ENCODE measurements around the gene LRRTM4. TPM values are rescaled to one million over a fixed set of nuclear protein-coding genes. Genes with fewer than 3 reads are reported as not detected.
"Not testable (repeated sequence)": the region's sequence is repeated elsewhere in the genome, so short reads cannot be mapped to it uniquely, and the experiment has no call there.

Gene LRRTM4
- total and polyA plus RNA-seq, 2 experiments from 2014 or later, result 4.5 to 15.4 TPM

DNA sequence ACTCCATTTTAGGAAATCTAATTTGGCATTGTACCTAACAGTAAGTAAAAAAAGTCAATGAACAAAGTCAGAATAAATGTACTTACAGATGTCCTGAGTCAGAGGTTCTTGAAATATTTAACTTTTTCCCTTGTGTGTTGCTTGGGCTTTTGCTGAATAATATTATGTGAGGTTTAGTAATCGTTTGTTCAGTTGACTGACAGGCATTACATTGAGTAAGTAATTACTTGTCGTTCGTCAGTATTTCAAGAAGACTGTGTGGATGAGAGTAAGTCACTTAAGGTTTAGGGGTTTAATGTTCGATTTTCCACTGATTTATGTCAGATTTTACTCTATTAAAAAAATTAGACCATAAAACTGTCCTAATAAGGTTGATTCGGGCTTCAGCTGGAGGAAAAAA is 342.9 kb downstream of the LRRTM4 start:
- Histone ChIP-seq H3K4me1 (ENCODE audit: insufficient read depth) (no peaks in the 10 kb centered on the region; the same call in 1 of the 2 replicates), H3K36me3 (ENCODE audit: insufficient read depth) (0 out of 2 replicates have a peak, but pooled peaks cover 3% of the 10 kb centered on the region), H3K4me3 (no peak overlapping the region), H4K20me1 (replicated peaks; ENCODE audit: insufficient read depth) (no peaks in the 10 kb centered on the region), H3K79me2 (replicated peaks; ENCODE audit: insufficient read depth) (no peaks in the 10 kb centered on the region), H3K27me3 (ENCODE audit: insufficient read depth) (no peaks in the 10 kb centered on the region), H3K4me2 (no peak overlapping the region), H3K9me2 (ENCODE audit: insufficient read depth) (peaks cover 8% of the 10 kb centered on the region; the same call in 1 of the 2 replicates), H2AFZ (no peak overlapping the region), H3F3A (replicated peaks; ENCODE audit: low read depth) (no peaks in the 10 kb centered on the region), H3K27ac (ENCODE audit: low read depth) (no peak overlapping the region)
- H3K27me3 Mint-ChIP-seq (ENCODE audit: insufficient read depth, low read depth, poor library complexity), result peaks cover 2% of the 10 kb centered on the region
- no peak overlapping the region for H3K4me3 Mint-ChIP-seq
- H3K4me1 Mint-ChIP-seq, result peaks cover 8% of the 10 kb centered on the region; the same call in 2 of the 3 replicates
- no peak for TF ChIP-seq REST (IDR thresholded peaks at IDR 0.05; ENCODE audit: unreplicated experiment)
- TF ChIP-seq ETS1 (IDR thresholded peaks at IDR 0.05), result no peak
- TF ChIP-seq, protein P1, sequence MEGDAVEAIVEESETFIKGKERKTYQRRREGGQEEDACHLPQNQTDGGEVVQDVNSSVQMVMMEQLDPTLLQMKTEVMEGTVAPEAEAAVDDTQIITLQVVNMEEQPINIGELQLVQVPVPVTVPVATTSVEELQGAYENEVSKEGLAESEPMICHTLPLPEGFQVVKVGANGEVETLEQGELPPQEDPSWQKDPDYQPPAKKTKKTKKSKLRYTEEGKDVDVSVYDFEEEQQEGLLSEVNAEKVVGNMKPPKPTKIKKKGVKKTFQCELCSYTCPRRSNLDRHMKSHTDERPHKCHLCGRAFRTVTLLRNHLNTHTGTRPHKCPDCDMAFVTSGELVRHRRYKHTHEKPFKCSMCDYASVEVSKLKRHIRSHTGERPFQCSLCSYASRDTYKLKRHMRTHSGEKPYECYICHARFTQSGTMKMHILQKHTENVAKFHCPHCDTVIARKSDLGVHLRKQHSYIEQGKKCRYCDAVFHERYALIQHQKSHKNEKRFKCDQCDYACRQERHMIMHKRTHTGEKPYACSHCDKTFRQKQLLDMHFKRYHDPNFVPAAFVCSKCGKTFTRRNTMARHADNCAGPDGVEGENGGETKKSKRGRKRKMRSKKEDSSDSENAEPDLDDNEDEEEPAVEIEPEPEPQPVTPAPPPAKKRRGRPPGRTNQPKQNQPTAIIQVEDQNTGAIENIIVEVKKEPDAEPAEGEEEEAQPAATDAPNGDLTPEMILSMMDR (conservative IDR thresholded peaks at IDR 0.05; ENCODE audit: low read depth in 2 of 2), result no peak
- TF ChIP-seq POLR2AphosphoS5 (IDR thresholded peaks at IDR 0.05; ENCODE audit: low read depth), result no peak
- H3K36me3 Mint-ChIP-seq (ENCODE audit: low read depth), result peaks cover 14% of the 10 kb centered on the region; the same call in 2 of the 3 replicates
- DNase-seq (ENCODE audit: low spot score) (no peak), ATAC-seq (no peak)
- H3K9me3 Mint-ChIP-seq, result peaks cover 14% of the 10 kb centered on the region; the same call in 2 of the 3 replicates
- H3K27ac Mint-ChIP-seq, result no peak overlapping the region

DNA sequence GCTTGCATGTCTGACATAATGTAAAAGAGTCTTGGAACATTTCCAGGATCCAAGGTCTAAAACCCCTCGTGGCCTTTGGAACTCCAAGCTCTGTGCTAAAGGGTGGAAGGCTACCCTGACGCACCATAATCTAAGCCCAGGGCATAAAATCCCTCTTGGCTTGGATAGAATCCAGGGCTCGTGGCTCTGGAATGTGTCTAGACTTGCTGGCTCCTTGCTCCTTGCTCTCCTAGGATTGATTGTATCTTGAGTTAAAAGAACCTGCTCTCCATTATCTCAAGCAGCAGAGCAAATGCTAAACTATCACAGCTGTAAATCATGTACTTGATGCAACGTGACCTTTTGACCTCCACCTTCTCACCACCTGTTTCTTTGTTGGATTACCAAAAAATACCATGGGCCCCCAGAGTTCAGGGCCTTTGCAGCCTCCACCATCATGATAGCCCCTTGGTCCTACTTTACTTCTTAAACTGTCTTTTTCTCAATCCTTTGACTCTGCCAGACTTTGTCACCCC is 346.9 kb downstream of the LRRTM4 start:
- H3K27ac Mint-ChIP-seq, result peak overlapping the region; percentile 24
- ATAC-seq; H3K27ac ChIP-seq (ENCODE audit: low read depth); H3K9me2 ChIP-seq (ENCODE audit: insufficient read depth); H3K36me3 Mint-ChIP-seq (ENCODE audit: low read depth); H3F3A ChIP-seq (replicated peaks; ENCODE audit: low read depth); DNase-seq (ENCODE audit: low spot score); H3K4me3 Mint-ChIP-seq; H3K4me2 ChIP-seq; H3K4me1 Mint-ChIP-seq; H3K4me3 ChIP-seq; H3K27me3 Mint-ChIP-seq (ENCODE audit: insufficient read depth, low read depth, poor library complexity); H3K4me1 ChIP-seq (ENCODE audit: insufficient read depth); H3K27me3 ChIP-seq (ENCODE audit: insufficient read depth); H3K9me3 Mint-ChIP-seq; H3K36me3 ChIP-seq (ENCODE audit: insufficient read depth); H3K79me2 ChIP-seq (replicated peaks; ENCODE audit: insufficient read depth); H2AFZ ChIP-seq; H4K20me1 ChIP-seq (replicated peaks; ENCODE audit: insufficient read depth): not testable (repeated sequence)
